Neural cell (in vitro differentiated cells): Measurements from ENCODE around the gene PIGQ. TPM values are rescaled to one million over a fixed set of nuclear protein-coding genes. Genes with fewer than 3 reads are reported as not detected.

Experiments
- H2AFZ ChIP-seq: fragments of 200-600, 300-800 bp; sonication (generic), shearing (Covaris generic); 2 replicates; pipeline ENCODE4 v1.6.0; 2014; ENCODE audit warnings: low read depth, mild to moderate bottlenecking, antibody characterized with exemption, low read length, moderate library complexity
- H3F3A ChIP-seq: fragments of 200-600 bp; shearing (Covaris generic); 2 replicates; pipeline ENCODE4 v1.6.1; 2016; ENCODE audit warnings: mild to moderate bottlenecking, moderate library complexity, mixed read lengths, antibody characterized with exemption, low read length; ENCODE audit not compliant: insufficient read depth, poor library complexity, severe bottlenecking
- H3K27ac ChIP-seq: fragments of 200-600, 300-800 bp; sonication (generic), shearing (Covaris generic); 2 replicates; pipeline ENCODE4 v1.5.1; 2014; ENCODE audit warnings: mild to moderate bottlenecking, low read length, moderate library complexity
- H3K27me3 ChIP-seq: fragments of 300-800, 200-600 bp; sonication (generic), shearing (Covaris generic); 2 replicates; pipeline ENCODE4 v1.6.0; 2014; ENCODE audit warnings: mild to moderate bottlenecking, low read depth, low read length, moderate library complexity; ENCODE audit not compliant: insufficient read depth
- H3K36me3 ChIP-seq: fragments of 300-800, 200-600 bp; sonication (generic), shearing (Covaris generic); 2 replicates; pipeline ENCODE4 v1.5.1; 2014; ENCODE audit warnings: mild to moderate bottlenecking, antibody characterized with exemption, low read length, moderate library complexity; ENCODE audit not compliant: insufficient read depth
- H3K4me2 ChIP-seq: fragments of 300-800, 200-600 bp; sonication (generic), shearing (Covaris generic); 2 replicates; pipeline ENCODE4 v1.6.0; 2014; ENCODE audit warnings: mild to moderate bottlenecking, low read length
- H3K4me3 ChIP-seq: fragments of 300-800, 200-600 bp; sonication (generic), shearing (Covaris generic); 2 replicates; pipeline ENCODE4 v1.5.1; 2014; ENCODE audit warnings: mild to moderate bottlenecking, low read length, moderate library complexity
- H3K79me2 ChIP-seq: fragments of 200-600 bp; shearing (Covaris generic); replicated peaks from 2 replicates; pipeline ENCODE4 v1.6.0; 2014; ENCODE audit warnings: mild to moderate bottlenecking, low read length, moderate library complexity; ENCODE audit not compliant: insufficient read depth
- H3K9ac ChIP-seq: fragments of 300-800, 200-600 bp; sonication (generic), shearing (Covaris generic); 2 replicates; pipeline ENCODE4 v1.6.1; 2016; ENCODE audit warnings: mild to moderate bottlenecking, low read length, mixed read lengths
- H3K9me2 ChIP-seq: fragments of 200-600 bp; shearing (Covaris generic); 2 replicates; pipeline ENCODE4 v1.6.1; 2016; ENCODE audit warnings: mild to moderate bottlenecking, low read length, mixed read lengths; ENCODE audit not compliant: insufficient read depth
- H3K9me3 ChIP-seq: fragments of 200-600, 300-800 bp; sonication (generic), shearing (Covaris generic); 2 replicates; pipeline ENCODE4 v1.6.1; 2016; ENCODE audit warnings: mild to moderate bottlenecking, mixed run types, low read length, moderate library complexity, mixed read lengths
- H4K20me1 ChIP-seq: fragments of 200-600 bp; shearing (Covaris generic); 2 replicates; pipeline ENCODE4 v1.6.1; 2016; ENCODE audit warnings: mild to moderate bottlenecking, mixed run types; ENCODE audit not compliant: insufficient read depth
- CTCF ChIP-seq: fragments of 450-650 bp; IDR thresholded peaks from 2 replicates; pipeline ENCODE4 v1.5.1; 2014; ENCODE audit warnings: antibody characterized with exemption, mild to moderate bottlenecking, moderate library complexity; ENCODE audit not compliant: poor library complexity, severe bottlenecking
- EP300 ChIP-seq: fragments of 450-650 bp; conservative IDR thresholded peaks from 2 replicates; pipeline ENCODE4 v1.6.1; 2014; ENCODE audit warnings: antibody characterized with exemption, mild to moderate bottlenecking, moderate library complexity; ENCODE audit not compliant: poor library complexity, severe bottlenecking
- EZH2 ChIP-seq: fragments of 200-600, 300-800 bp; shearing (Covaris generic), sonication (generic); IDR thresholded peaks from 2 replicates; pipeline ENCODE4 v1.6.1; 2014; ENCODE audit warnings: antibody characterized with exemption, low read length, borderline replicate concordance, mild to moderate bottlenecking; ENCODE audit not compliant: insufficient read depth, poor library complexity, severe bottlenecking
- MXI1 ChIP-seq: fragments of 450-650 bp; conservative IDR thresholded peaks from 2 replicates; pipeline ENCODE4 v1.6.1; 2014; ENCODE audit warnings: antibody characterized with exemption, mild to moderate bottlenecking; ENCODE audit not compliant: poor library complexity, severe bottlenecking
- POLR2AphosphoS5 ChIP-seq: IDR thresholded peaks from 2 replicates; pipeline ENCODE4 v1.6.1; 2012
- RAD21 ChIP-seq: fragments of 450-650 bp; conservative IDR thresholded peaks from 2 replicates; pipeline ENCODE4 v1.6.1; 2014; ENCODE audit warnings: antibody characterized with exemption, mild to moderate bottlenecking, moderate library complexity
- REST ChIP-seq: IDR thresholded peaks from 2 replicates; pipeline ENCODE4 v1.6.1; 2012; ENCODE audit warnings: borderline replicate concordance
- SMC3 ChIP-seq: fragments of 450-650 bp; conservative IDR thresholded peaks from 2 replicates; pipeline ENCODE4 v1.6.1; 2014; ENCODE audit warnings: antibody characterized with exemption, mild to moderate bottlenecking, moderate library complexity; ENCODE audit not compliant: poor library complexity
- TAF1 ChIP-seq: IDR thresholded peaks from 2 replicates; pipeline ENCODE4 v1.6.1; 2012; ENCODE audit warnings: low read depth
- polyA plus RNA-seq: library from polyadenylated mRNA; depleted of rRNA; stranded (reverse); fragments of >200 nt; gene quantifications from 2 replicates; pipeline ENCODE4 v1.2.3, GENCODE V29; 2014

PIGQ gene
- polyA plus RNA-seq, 1 donor from 2014 or later = 69.2 TPM

- no peak within 1 kb of the TSS for H2AFZ ChIP-seq
- peaks cover 15% of the 10 kb centered on the region for H3K79me2 ChIP-seq
- H3K4me3 ChIP-seq = no peak within 1 kb of the TSS
- H3K4me2 ChIP-seq = no peak within 1 kb of the TSS
- peaks cover 9% of the 10 kb centered on the region for H3K27me3 ChIP-seq
- H3K9ac ChIP-seq = no peak within 1 kb of the TSS
- no peak within 1 kb of the TSS for H3K27ac ChIP-seq
- H4K20me1 ChIP-seq = no peaks in the 10 kb centered on the region
- no peaks in the 10 kb centered on the region for H3F3A ChIP-seq
- TF ChIP-seq CTCF = no peak
- TF ChIP-seq POLR2AphosphoS5 = no peak
- TF ChIP-seq RAD21 = no peak
- TF ChIP-seq SMC3 = no peak
- TF ChIP-seq EZH2 = no peak
- no peak for TF ChIP-seq MXI1
- TF ChIP-seq EP300 = no peak
- TF ChIP-seq TAF1 = no peak
- TF ChIP-seq REST = no peak
- H3K36me3 ChIP-seq = no peaks in the 10 kb centered on the region
- no peaks in the 10 kb centered on the region for H3K9me2 ChIP-seq
- H3K9me3 ChIP-seq = no peaks in the 10 kb centered on the region
Observed at GRCh38 chr16:566475-567372, 3.0 kb upstream of the PIGQ start, which contains the start of gene NHLRC4. Gene NHLRC4, plus strand, starts transcription at chr16:567005. Its CDS starts 1,043 bp downstream, at chr16:568048.

- no peaks in the 10 kb centered on the region for H4K20me1 ChIP-seq
- no peak overlapping the region for H2AFZ ChIP-seq
- H3F3A ChIP-seq = no peaks in the 10 kb centered on the region
- peaks cover under 1% of the 10 kb centered on the region for H3K27me3 ChIP-seq
- peaks cover 15% of the 10 kb centered on the region for H3K79me2 ChIP-seq
- TF ChIP-seq CTCF (no peak), RAD21 (no peak), MXI1 (no peak), POLR2AphosphoS5 (no peak), REST (no peak), SMC3 (no peak), EP300 (no peak), TAF1 (no peak), EZH2 (no peak)
- H3K27ac ChIP-seq = no peak overlapping the region
- H3K9me3 ChIP-seq = no peaks in the 10 kb centered on the region
- no peaks in the 10 kb centered on the region for H3K9me2 ChIP-seq
- no peak overlapping the region for H3K9ac ChIP-seq
- H3K4me3 ChIP-seq = no peak overlapping the region
- no peaks in the 10 kb centered on the region for H3K36me3 ChIP-seq
- no peak overlapping the region for H3K4me2 ChIP-seq
Observed at GRCh38 chr16:567373-568256, 2.2 kb upstream of the PIGQ start.
